Mucosa of stomach (tissue), 1 donor: Measurements from ENCODE around the gene RHNO1.

Source experiments
- H3K27me3 ChIP-seq: one replicate; pipeline ENCODE4 v1.7.0; 2013; ENCODE audit warnings: mild to moderate bottlenecking, low read length; ENCODE audit not compliant: control insufficient read depth, insufficient read depth
- H3K36me3 ChIP-seq: one replicate; pipeline ENCODE4 v1.7.0; 2013; ENCODE audit warnings: low read length; ENCODE audit not compliant: control insufficient read depth, insufficient read depth
- H3K4me1 ChIP-seq: one replicate; pipeline ENCODE4 v1.7.0; 2013; ENCODE audit warnings: mild to moderate bottlenecking, low read length; ENCODE audit not compliant: control insufficient read depth, insufficient read depth
- H3K4me3 ChIP-seq: one replicate; pipeline ENCODE4 v1.7.0; 2013; ENCODE audit warnings: low read length
- H3K9ac ChIP-seq: one replicate; pipeline ENCODE4 v1.7.0; 2013; ENCODE audit warnings: mild to moderate bottlenecking, low read length, moderate library complexity
- H3K9me3 ChIP-seq: one replicate; pipeline ENCODE4 v1.7.0; 2013; ENCODE audit warnings: mild to moderate bottlenecking, low read length, moderate library complexity; ENCODE audit not compliant: control insufficient read depth
- donor health status: Pancreatic carcinoma.

RHNO1 gene

GRCh38 chr12:2877047-2877952 is at the start of gene RHNO1, which contains the start of gene FOXM1:
RHNO1 (plus strand) TSS chr12:2877223; CDS start chr12:2885367, 8,144 bp downstream.
FOXM1 (minus strand) TSS chr12:2877174; CDS start chr12:2874478, 2,696 bp downstream.
- Histone ChIP-seq H3K9me3 (no peaks in the 10 kb centered on the region), H3K27me3 (no peaks in the 10 kb centered on the region), H3K4me3 (peak within 1 kb of the TSS; percentile 93), H3K9ac (peak within 1 kb of the TSS; percentile 95), H3K4me1 (peaks cover 19% of the 10 kb centered on the region), H3K36me3 (no peaks in the 10 kb centered on the region)

GRCh38 chr12:2829275-2829674 is 47.7 kb upstream of the RHNO1 start:
- Histone ChIP-seq H3K36me3 (peaks cover 5% of the 10 kb centered on the region), H3K9ac (no peak overlapping the region), H3K27me3 (peaks cover under 1% of the 10 kb centered on the region), H3K9me3 (no peaks in the 10 kb centered on the region), H3K4me1 (no peaks in the 10 kb centered on the region), H3K4me3 (no peak overlapping the region)

- H3K9me3 ChIP-seq = no peaks in the 10 kb centered on the region
- no peaks in the 10 kb centered on the region for H3K36me3 ChIP-seq
- H3K4me3 ChIP-seq = no peak overlapping the region
- no peak overlapping the region for H3K9ac ChIP-seq
- H3K27me3 ChIP-seq = peaks cover 7% of the 10 kb centered on the region
- H3K4me1 ChIP-seq = peaks cover 6% of the 10 kb centered on the region
These were observed 44.4 kb upstream of the RHNO1 start for GRCh38 chr12:2832550-2833127.

DNA sequence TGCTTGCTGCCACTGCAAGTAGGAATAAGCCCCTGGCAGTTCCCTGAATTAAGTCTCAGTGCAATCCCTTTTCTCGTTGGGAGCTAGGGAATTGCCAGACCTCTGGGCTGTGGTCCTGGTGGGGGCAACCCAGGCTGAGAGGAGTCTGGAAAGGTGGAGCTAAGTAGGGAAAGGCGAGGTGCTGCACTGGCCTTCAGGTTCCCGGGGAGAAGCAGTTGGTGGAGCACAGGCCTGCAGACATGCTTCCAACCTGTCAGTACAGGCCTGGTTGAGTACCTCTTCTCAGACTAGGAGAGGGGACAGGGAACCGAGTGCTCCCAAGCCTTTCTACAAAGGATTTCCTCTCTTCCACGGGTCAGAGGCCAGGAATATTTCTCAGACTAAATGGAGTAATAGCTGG is 43.7 kb upstream of the RHNO1 start:
- H3K9ac ChIP-seq = no peak overlapping the region
- no peak overlapping the region for H3K4me3 ChIP-seq

GRCh38 chr12:2833810-2834209 is 43.2 kb upstream of the RHNO1 start:
- H3K27me3 ChIP-seq = peaks cover 7% of the 10 kb centered on the region
- H3K4me3 ChIP-seq = no peak overlapping the region
- H3K4me1 ChIP-seq = peaks cover 6% of the 10 kb centered on the region
- H3K9ac ChIP-seq = no peak overlapping the region
- H3K9me3 ChIP-seq = no peaks in the 10 kb centered on the region
- no peaks in the 10 kb centered on the region for H3K36me3 ChIP-seq

More for the DNA sequence above, 43.7 kb upstream of the RHNO1 start:
- H3K4me1 ChIP-seq = peaks cover 6% of the 10 kb centered on the region
- H3K9me3 ChIP-seq = no peaks in the 10 kb centered on the region
- no peaks in the 10 kb centered on the region for H3K36me3 ChIP-seq
- peaks cover 7% of the 10 kb centered on the region for H3K27me3 ChIP-seq

- no peak within 1 kb of the TSS for H3K9ac ChIP-seq
- peaks cover 6% of the 10 kb centered on the region for H3K4me1 ChIP-seq
- peaks cover 7% of the 10 kb centered on the region for H3K27me3 ChIP-seq
- no peaks in the 10 kb centered on the region for H3K36me3 ChIP-seq
- H3K4me3 ChIP-seq = no peak within 1 kb of the TSS
- no peaks in the 10 kb centered on the region for H3K9me3 ChIP-seq
These were observed 42.2 kb upstream of the RHNO1 start, which contains the start of gene NRIP2 for GRCh38 chr12:2834581-2835491. NRIP2 (minus strand) TSS chr12:2835035; CDS start chr12:2834983, 52 bp downstream.

- H3K27me3 ChIP-seq = peaks cover 7% of the 10 kb centered on the region
- no peaks in the 10 kb centered on the region for H3K36me3 ChIP-seq
- no peak overlapping the region for H3K4me3 ChIP-seq
- no peaks in the 10 kb centered on the region for H3K9me3 ChIP-seq
- peaks cover 6% of the 10 kb centered on the region for H3K4me1 ChIP-seq
- H3K9ac ChIP-seq = no peak overlapping the region
These were observed 41.2 kb upstream of the RHNO1 start for GRCh38 chr12:2835691-2836403.

DNA sequence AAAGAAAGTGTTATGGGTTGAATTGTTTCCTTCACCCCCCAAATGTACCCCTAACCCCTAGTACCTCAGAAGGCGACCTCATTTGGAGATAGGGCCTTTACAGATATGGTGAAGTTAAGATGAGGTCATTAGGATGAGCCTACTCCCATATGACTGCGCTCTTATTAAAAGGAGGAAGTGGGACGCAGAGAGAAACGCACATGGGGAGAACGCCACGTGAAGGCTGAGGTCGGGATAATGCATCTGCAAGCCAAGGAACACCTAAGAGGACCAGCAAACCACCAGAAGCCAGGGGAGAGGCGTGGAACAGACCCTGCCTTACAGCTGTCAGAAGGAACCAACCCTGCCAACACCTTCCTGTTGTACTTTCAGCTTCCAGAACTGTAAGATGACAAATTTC is 40.4 kb upstream of the RHNO1 start:
- H3K4me3 ChIP-seq = no peak overlapping the region
- peaks cover 6% of the 10 kb centered on the region for H3K4me1 ChIP-seq
- no peaks in the 10 kb centered on the region for H3K9me3 ChIP-seq
- H3K9ac ChIP-seq = no peak overlapping the region
- H3K27me3 ChIP-seq = peaks cover 7% of the 10 kb centered on the region
- H3K36me3 ChIP-seq = no peaks in the 10 kb centered on the region

- H3K36me3 ChIP-seq = no peaks in the 10 kb centered on the region
- no peaks in the 10 kb centered on the region for H3K9me3 ChIP-seq
- H3K4me1 ChIP-seq = no peaks in the 10 kb centered on the region
- no peak overlapping the region for H3K4me3 ChIP-seq
- no peaks in the 10 kb centered on the region for H3K27me3 ChIP-seq
- H3K9ac ChIP-seq = no peak overlapping the region
These were observed 35.9 kb upstream of the RHNO1 start for GRCh38 chr12:2841056-2841650.

- Histone ChIP-seq H3K36me3 (no peaks in the 10 kb centered on the region), H3K9me3 (no peaks in the 10 kb centered on the region), H3K9ac (no peak overlapping the region), H3K27me3 (no peaks in the 10 kb centered on the region), H3K4me3 (no peak overlapping the region), H3K4me1 (no peaks in the 10 kb centered on the region)
These were observed 34.1 kb upstream of the RHNO1 start for GRCh38 chr12:2842948-2843347.

DNA sequence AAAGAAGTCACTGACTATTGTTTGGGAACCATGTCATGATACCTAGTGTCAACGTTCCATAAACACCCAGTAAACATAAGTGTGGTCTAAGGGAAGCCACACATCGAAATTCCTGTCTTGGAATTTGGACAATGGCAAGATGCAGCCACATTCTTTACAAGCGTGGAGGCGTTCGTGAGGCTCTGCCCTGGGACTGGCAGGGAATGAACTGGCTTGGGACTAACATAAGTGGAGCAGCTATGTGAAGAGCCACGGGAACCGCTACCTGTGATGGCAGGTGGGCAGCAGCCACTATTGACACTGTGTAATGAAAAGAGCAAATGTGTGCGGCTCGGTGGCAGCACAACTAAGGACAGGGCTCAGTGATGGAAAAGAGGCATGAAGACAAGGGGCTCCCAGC is 32.2 kb upstream of the RHNO1 start:
- Histone ChIP-seq H3K4me1 (peaks cover 7% of the 10 kb centered on the region), H3K36me3 (no peaks in the 10 kb centered on the region), H3K9me3 (no peaks in the 10 kb centered on the region), H3K4me3 (no peak overlapping the region), H3K27me3 (no peaks in the 10 kb centered on the region), H3K9ac (no peak overlapping the region)
